Activated CD8-positive, alpha-beta memory T cell treated with anti-CD3 and anti-CD28 coated beads, Interleukin-2, amount 50 U/mL, for 1 hour (primary cell): ENCODE measurements around the gene MLN.
"Not testable (repeated sequence)": the region's sequence is repeated elsewhere in the genome, so short reads cannot be mapped to it uniquely, and the experiment has no call there.

Experiments
- DNase-seq: peaks from one replicate; pipeline ENCODE4 v3.0.0-alpha.2; 2020; ENCODE audit errors: extremely low read depth

The MLN gene

DNA sequence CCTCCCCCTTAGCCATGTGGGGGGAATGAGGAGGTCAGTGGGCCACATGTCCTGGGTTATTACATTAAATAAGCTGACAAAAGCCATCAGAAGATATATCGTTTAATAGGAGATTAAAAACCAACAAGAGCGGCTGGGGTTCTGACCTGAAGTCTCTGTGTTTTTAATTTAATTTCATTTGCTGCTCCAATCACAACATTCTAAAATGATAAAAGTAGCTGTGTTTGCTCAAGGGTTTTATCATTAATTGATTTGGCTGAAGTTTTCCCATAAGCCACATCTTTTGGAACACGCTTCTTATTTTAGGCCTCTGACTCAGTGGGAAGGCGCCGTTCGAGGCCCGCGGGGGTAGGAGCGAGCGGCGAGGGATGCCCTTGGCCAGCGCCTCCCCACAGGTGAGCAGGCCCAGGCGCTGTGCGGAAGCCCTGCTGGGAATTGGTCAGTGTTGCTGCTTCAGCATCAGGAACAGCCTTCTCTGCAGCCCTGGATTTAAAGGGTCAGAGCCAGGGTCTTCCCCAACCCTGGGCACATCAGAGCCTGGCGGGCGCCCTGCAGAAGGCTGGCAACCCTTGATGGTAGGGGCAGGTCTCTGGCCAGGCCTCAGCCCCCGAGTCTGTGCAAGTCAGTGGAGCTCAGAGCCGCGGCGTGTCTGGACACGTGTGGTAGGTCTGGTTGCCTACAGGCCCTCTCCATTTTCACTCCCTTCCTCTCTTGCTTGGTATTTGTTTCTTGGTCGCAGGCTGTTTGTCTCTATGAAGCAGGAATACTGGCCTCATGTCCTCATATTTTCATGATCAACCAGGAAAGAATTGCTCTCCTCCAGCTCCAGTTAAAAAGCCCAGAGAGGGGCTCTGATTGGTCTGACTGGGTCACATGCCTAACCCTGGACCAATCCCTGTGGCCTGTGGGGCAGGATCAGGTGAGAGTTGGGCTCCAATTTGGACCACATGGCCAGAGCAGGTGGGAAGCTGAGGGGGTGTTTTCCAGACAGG, 30.9 kb upstream of the MLN start:
- no peak for DNase-seq

DNA sequence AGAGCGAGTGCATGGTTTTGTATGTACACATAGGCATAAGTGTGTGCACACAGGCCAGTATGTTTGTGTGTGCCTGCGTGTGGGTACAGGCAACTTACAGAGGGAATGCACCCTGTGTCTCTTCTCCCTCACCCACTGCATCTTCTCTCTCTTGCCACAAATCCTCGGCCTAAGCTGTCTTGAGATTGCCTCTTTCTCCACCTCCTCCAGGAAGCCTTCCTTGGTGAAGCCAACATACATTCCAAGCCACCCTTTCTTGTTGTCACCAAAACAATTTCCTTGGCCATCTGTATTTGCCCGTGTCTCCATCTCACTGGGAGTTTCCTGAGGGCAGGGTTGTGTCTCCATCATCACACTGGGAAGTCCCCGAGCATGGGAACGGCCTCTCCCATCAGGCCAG, 29.8 kb upstream of the MLN start:
- no peak for DNase-seq

DNA sequence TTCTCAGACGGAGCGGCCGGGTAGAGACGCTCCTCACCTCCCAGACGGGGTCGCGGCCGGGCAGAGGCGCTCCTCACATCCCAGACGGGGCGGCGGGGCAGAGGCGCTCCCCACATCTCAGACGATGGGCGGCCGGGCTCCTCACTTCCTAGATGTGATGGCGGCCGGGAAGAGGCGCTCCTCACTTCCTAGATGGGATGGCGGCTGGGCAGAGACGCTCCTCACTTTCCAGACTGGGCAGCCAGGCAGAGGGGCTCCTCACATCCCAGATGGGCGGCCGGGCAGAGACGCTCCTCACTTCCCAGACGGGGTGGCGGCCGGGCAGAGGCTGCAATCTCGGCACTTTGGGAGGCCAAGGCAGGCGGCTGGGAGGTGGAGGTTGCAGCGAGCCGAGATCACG, 29.0 kb upstream of the MLN start:
- not testable (repeated sequence) for DNase-seq

DNA sequence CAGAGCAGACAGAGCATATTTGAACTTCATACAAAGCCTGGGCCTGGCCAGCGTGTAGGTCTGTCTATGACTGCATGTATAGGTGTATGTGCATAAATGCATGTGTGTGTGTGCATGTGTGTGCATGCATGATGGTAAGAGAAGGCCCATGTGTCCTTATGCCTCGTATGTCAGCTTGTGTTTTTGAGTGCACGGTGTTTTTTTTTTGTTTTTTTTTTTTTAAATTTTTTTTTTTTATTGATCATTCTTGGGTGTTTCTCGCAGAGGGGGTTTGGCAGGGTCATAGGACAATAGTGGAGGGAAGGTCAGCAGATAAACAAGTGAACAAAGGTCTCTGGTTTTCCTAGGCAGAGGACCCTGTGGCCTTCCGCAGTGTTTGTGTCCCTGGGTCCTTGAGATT, 27.9 kb upstream of the MLN start:
- DNase-seq: not testable (repeated sequence)

DNA sequence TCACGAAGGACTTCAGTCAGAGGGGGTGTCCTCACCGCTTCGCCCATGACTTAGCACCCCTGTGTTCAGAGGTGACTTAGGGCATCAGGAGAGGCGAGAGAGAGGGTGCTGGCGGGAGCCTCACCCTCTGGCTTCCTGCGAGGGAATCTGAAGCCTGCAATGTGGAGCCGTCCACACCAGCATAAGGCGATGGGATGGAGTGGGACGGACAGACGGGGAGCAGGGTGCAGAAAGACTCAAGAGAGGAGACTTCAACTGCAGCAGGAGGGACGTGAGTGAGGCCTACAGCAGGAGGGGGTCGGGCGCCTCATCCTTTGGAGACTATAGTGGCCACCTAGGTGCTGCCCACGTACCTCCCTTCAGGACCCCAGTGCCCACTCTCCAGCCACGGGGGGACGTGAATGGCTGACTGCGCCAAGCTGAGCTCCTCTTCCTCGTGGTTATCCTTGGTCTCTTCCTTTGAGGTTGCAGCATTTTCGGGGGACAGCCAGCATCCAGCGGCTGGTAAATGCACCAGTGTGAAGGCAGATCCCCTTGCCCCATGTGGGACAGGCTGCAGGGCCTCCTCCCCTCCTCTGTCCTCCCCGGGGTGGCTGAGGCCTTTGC, 26.9 kb upstream of the MLN start:
- no peak for DNase-seq

DNA sequence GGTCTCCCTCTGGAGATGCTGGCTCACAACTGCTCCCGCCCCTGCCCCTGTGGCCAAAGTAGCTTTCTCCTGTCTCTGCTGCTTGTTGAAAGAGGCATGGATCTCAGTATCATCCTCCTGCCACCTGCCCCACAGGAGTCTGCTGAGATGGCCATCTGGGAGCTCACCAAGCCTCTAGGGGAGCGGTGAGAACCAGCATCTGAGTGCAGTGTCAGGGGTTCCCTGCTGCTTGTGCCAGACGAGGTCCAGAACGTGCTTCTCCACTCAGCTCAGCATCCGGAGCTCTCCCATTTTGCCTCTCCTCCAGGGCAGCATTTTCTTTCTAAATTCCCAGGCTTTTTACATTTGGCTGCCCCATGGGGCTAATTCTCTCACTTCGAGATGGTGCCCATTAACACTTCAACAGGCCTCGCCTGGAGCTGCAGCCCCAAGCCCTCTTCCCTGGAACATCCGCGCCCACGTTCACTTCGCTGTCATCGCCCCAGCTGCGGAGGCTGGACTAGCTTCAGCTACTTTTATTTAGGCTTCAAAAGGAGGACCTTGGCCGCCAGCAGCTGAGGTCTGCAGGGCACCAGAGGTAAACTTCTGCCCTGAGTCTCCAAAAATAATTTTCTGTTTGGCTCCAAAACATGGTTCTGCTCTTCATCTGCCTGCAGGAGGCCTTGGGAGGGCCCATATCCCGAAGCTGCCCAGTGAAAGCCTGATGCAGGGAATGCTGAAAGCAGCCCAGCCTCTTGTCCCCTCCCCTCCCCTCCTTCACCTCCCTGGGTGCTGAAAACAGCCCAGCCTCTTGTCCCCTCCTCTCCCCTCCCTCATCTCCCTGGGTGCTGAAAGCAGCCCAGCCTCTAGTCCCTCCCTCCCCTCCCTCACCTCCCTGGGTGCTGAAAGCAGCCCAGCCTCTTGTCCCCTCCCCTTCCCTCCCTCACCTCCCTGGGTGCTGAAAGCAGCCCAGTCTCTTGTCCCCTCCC, 25.2 kb upstream of the MLN start:
- DNase-seq: no peak

DNA sequence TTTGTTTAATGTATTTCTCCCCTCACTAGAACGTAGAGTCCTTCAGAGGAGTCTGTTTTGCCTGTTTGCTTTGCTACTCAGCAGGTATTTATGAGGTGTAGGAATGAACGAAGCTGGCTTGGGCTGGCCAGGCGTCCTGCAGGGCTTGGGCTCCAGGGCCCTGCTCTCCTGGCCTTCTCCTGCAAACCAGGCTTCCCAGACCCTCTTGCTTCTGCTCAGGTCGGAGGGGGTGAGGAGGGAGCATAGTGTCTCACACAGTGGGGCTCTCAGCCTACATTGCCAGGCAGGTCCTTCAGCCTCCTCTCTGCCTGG, 24.6 kb upstream of the MLN start:
- no peak for DNase-seq

DNA sequence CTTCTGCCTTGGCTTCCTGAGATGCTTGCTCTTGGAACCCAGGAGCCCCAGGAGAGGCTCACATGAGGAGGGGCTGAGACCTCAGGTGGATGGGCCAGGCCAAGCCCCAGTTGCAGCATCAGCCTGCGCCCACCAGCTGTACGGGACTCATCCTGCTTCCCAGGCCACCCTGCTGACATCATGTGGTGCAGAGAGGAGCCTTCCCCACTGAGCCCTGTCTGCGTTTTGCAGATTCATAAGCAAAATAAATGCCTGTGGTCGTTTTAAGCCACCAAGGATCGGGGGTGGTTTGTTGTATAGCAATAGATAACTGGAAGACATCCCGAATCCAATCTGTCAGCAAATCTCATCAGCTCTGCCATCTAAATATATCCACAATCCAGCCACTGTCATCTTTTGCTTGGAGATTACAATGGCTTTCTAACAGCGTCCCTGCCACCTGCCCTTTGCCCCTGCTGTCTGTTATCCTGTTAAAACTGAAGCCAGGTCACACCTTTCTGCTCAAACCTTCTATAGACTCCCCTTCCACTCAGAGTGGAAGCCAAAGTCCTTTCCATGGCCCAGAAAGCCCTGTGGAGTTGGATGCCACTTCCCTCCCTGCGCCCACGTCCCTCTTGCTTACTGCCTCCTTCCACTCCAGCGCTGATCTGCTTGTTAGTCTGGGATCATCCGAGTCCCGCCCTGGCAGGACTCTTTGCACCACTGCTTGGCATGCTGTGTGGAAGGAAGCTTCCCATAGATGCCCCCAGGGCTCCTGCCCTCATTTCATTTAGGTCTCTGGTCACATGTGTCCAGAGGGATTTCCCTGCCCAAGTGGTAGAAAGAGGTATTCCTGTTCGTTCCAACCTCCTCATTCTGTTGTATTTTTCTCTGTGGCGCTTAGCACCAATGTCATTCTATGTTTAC, 24.0 kb upstream of the MLN start:
- DNase-seq: no peak

DNA sequence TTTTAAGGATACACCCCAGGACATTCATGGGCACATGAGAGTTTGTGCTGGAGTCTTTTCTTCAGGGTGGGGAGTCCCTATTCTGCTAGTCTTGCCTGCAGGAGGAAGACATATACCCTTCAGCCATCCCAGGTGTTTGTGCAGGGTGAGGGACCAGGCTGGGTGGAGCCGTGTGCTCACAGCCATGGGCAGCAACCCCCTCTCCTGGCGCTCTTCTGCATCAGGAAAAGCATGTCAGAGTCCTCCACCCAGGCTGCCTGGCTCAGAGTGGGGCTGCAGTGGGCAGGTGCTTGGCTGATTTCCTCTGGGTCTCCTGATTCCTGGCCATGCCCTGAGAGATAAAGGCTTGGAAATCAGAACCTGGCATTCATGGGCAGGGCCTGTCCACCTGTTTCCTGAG, 22.7 kb upstream of the MLN start:
- no peak for DNase-seq

DNA sequence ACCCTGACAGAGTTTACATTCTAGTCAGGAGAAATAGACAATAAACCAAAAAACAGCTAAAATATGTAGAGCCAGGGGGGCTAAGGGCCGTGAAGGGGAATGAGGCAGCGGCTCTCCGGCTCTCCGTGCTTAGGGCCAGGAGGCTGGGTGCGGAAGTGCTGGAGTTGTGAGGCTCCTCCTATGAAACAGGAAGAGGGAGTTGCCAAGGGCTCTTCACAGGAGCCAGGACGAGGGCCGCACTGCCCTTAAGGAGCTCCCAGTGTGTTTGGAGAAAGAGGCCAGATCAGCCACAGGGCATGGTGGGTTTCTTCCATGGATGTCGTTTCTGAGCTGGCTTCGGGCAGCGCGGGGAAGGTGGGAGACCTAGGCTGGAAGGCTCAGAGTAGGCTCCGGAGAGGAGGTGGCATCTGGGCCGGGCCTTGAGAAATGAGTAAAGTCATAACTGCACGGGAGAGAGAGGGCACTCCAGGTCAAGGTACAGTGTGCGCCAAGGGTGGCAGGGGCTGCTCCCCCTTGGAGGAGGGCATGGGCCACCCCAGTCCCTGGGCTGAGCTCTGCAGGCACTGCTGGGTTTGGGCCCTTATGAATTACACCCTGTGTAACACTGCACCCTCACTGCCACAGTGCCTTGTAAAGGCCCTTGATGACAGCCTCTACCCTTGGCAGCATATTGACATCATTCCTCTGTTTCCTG, 20.8 kb upstream of the MLN start:
- DNase-seq: no peak

DNA sequence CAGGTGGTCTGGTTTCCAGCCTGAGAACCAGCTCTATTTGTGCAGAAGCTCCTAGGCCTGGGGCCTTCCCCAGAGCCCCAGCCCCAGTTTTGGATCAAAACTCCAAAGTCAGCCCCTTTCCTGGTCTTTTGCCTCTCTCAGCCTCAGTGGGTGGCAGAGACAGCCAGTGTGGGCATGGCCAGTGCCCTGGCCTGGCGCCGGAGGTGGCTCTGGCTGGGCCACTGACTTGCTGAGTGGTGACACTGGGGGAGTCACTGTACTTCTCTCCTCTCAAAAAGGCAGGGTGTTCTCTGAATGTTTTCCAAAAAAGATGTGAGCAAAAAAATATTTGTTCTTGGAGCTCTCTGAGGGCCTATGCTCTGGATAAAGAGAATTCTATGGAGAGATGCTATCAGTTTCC, 20.0 kb upstream of the MLN start:
- DNase-seq: no peak

DNA sequence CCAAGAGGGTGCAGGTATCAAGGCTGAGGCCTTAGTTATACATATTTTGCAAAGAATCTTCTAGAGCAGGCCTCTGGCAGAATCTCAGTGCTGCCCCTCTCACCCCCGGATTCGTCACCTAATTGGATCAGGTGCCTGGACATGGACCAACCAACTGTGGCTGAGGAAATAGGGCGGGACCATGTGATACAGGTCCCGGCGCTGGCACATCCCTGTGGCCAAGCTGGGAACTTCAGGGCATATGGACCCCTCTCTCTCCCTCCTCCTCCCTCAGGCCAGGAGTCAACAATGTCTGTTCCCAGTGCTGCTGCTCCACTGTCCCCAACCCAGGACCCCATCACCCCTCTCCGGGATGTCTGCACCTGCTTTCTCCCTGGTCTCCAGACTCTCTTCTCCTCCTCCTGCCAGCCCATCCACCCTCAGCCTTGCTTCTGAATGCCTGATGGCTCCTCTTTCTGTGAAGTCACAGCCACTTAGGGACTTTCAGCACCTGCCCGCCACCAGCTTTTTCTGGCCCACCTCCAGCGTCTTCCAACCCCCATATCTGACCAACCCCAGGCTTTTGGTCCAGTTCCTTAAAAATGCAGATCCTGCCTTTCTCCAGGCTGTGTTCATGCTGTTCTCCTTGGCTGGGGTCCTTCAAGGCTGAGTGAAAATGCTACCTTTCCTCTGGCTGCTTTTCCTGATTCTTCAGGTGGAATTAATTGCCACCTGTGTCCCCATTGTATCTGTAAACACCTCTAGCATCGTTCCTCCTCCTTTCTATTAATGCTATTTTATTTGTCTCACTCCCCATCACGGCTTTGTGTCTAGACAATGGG, 19.0 kb upstream of the MLN start:
- no peak for DNase-seq

DNA sequence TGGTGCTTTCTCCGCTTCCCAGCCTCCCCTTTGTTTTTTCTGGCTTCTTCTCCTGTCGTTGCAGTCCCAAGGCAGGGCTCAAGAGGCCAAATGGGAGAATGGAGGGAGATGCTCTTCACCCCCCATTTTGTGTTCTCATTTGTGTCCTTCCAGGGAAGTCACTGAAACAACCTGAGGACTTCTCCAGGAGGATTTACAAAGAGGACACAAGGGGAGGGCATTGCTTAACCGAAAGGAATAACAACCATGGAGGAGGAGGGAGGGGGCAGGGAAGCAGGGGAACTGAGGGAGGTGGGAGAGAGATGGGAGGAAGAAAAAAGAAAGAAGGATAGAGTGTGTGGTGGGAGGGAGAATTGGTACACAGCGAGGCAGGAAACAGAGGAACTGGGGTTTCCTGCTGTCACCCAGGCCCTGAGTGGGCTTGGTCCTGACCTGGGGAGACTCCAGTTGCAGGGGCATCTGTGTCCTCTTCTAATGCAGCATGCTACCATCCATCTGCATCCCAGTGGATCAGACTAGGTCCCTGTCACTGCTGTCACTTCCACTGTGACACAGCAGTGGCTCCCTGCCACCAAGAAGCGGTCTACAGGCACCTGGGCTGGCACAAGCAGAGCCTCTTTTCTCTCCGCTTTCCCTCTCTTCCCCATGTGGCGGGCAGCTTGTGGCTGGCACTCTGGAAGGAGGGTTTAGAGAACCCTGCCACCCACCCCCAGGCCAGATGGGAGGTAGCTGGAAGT, 17.1 kb upstream of the MLN start:
- no peak for DNase-seq

DNA sequence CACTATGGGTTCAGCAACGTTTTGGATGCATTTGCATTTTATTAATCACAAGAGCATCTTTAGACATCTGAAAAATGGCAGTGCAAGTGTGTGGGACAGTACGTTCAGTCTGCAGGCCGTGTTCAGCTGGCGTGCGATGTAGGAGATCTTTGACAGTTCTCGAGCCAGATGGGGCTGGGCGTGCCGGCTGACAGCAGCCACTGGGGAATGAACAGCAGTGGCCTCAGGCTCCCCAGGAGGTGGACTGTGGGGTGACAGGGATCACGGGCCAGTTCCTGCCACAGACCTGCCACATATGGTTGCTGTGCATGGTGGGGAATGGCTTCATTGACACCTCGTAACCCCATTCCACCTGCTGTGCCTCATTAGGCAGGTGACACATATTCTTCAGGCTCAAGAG, 16.4 kb upstream of the MLN start:
- no peak for DNase-seq

DNA sequence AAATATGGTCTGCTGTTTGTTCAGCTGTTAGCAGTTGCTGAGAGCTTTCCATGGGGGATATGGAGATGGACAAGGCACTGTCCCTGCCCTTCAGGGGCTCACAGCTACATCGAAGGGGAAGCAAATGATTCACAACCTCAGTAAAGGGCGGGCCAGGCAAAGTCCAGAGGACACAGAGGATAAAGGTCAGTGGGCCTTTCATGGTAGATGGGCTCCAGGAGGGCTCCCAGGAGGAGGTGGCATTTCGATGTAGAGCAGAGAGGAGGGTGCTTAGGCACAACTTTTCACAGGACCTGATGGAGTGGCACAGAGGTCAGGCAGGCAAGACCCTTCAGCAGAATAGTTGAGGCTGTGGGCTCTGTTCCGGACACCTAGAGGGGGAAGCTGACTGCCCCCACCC, 15.2 kb upstream of the MLN start:
- DNase-seq: no peak

DNA sequence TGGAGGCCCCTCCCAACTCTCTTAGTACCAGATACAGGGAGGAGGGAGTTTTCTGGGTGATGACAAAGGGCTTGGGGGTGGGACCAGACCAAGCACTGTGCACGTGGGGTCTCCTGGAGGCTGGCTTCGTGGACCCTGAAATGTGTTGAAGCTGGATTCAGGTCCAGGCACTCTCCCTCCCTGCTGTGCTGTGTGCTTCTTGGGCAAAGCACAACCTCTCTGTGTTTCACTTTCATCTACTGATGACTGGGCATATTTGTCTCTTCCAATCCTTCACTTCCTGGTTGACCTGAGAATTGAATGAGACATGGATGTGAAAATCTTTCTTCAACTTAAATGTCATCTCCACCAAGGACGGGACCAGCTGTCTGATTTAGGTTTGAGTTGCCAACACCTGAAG, 14.5 kb upstream of the MLN start:
- DNase-seq: no peak

DNA sequence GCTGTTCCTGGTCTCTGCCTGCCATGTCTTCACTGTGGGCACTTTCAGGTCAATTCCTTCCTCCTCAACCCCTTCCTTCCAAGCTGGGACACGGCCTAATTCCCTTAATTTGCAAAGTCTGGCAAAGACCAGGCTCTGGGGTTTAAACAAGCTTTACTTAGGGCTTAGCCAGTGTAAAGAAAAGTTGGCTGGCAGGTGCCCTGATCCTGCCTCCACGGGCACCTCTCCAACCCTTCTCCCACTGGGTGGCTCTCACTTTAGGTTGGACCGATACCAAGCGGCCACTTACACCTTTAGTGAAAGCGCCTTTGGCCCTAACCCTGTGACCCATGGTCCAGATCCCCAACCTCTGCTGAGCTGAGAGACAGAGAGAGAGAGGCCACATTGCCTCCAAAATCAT, 13.7 kb upstream of the MLN start:
- DNase-seq: no peak

DNA sequence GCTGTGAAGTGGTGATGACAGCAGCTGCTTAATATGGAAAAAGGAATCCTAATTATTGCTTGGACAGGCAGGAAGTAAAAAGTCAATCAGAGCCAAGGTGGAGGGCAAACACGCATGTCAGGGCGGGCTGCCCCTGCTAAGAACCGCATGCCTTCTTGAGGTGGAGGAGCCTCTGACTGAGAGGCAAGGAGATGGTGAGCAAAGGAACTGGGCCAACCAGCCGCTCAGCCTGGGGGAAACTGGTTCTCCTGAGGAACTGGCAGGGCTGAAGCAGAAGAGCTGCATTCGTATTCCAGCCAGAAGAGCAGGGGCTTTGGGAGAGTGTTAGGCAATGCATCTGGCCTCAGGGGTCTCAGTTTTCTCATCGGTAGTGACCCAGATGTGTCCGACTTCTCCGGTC, 13.1 kb upstream of the MLN start:
- DNase-seq: no peak

DNA sequence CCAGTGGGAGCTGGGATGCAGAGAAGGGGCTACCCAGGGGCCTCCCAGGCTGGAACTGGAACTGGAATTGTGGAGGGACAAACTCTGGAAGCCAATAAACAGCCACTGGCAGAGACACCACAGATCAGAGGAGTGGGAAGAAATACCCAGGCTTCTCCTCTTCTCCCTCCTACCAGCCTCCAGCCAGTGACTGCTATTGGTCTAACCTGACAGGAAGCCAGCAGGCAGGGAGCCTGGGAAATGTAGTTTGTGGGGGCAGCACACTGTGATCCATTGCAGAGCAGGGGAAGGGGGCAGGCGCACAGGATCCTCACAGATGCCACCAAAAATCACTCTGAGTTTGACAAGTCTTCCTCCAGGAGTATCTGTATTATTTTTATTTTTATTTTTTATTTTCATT, 12.1 kb upstream of the MLN start:
- no peak for DNase-seq
